ENCODE data around the gene TRAPPC3L. TPM values are rescaled to one million over a fixed set of nuclear protein-coding genes. Genes with fewer than 3 reads are reported as not detected.

Gene TRAPPC3L
- total and polyA plus RNA-seq, 12 donors = 0.10 to 0.57 (median 0.27) TPM; not detected in 4

DNA sequence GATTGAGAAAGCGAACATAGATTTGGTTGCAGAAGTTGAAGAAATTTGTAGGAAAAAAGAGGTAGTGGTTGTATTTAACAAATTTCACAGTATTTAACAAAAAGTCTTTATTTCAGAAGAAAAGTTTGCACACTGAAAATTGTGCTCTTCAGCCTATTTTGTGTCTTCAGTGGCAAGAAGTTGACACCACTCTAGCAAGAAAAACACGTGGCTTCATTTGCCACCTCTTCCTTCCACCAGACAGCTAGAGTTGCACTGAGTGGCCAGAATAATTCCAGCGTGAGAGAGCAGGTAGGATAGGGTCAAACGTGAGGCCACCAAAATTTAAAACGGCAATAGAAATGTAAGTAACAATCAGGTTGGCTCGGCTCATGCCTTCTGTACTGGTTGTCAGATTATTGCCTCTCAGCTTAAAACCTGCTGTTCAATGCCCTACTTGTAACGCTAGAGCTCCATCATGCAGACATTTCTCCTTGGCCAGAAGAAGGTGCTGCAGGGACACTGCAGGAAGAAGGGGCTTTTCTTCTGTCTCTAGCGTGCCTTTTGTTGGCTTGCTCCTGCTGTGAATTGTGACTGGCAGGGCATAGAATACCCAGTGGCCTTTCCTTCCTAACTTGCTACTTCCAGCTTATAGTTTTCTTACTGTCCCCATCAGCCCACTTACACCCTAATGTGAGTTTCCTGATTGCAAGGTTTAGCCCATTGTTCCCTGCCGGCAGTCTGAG, 12.1 kb downstream of the TRAPPC3L start:
- TF ChIP-seq, protein P1, sequence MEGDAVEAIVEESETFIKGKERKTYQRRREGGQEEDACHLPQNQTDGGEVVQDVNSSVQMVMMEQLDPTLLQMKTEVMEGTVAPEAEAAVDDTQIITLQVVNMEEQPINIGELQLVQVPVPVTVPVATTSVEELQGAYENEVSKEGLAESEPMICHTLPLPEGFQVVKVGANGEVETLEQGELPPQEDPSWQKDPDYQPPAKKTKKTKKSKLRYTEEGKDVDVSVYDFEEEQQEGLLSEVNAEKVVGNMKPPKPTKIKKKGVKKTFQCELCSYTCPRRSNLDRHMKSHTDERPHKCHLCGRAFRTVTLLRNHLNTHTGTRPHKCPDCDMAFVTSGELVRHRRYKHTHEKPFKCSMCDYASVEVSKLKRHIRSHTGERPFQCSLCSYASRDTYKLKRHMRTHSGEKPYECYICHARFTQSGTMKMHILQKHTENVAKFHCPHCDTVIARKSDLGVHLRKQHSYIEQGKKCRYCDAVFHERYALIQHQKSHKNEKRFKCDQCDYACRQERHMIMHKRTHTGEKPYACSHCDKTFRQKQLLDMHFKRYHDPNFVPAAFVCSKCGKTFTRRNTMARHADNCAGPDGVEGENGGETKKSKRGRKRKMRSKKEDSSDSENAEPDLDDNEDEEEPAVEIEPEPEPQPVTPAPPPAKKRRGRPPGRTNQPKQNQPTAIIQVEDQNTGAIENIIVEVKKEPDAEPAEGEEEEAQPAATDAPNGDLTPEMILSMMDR (IDR thresholded peaks at IDR 0.05) = no peak
- TF ChIP-seq POLR2A (IDR thresholded peaks at IDR 0.05) = no peak
- Histone ChIP-seq H3K4me3 (no peak overlapping the region), H3K27me3 (no peaks in the 10 kb centered on the region), H3K4me1 (replicated peaks in 1 of 2) (no peaks in the 10 kb centered on the region), H3K27ac (no peak overlapping the region), H3K9me3 (replicated peaks in 1 of 3) (no peaks in the 10 kb centered on the region), H3K36me3 (replicated peaks in 1 of 2) (no peaks in the 10 kb centered on the region)
- DNase-seq = no peak
- intact Hi-C loops (cut with DNase I) = loop anchor here (10.0 kb wide), 1 partner anchor 259 kb away; the partner anchor contains the start of gene TSPYL1 (in 2 of the 2)
- 64 to 74% (median 69%) methylated on average over 9 of the region's 9 CpGs for WGBS, 4 donors

DNA sequence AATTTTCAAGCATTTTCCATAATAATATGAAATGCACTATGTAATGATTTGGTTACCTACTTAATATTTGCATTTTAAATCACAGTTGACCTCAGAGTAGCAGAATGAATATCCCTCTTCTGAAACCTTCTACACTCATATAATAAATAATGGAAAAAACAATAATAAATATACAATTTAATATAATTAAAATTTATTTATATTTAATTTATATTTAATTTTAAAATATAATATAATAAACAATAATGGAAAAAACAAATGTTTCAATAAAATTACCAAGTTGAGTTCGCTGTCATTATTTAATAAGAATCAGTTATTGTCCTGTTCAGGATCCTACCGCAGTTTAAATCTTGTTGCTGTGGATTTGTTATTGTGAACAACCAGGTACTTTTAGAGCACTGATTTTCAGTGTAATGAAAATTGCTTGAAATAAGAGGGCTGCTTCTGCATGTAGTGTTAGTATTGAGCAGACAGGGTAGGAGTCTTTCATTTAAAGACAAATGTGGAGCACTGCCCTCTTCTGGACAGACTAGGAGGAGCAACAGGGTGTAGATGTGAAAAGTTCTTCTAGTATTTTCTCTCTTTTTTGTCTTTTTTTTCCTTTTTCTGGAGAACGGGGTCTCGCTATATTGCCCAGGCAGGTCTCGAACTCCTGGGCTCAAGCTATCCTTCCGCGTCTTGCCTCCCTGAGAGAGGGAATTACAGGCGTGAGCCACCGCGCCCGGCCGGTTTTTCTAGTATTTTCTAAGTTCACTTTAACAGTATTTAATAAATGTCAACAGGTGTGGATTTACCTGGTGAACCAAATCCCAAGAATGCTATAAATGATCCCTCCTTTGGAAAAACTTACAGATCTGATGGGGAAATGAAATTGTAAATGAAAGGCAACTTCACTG, 13.6 kb downstream of the TRAPPC3L start:
- no peaks in the 10 kb centered on the region for H3K36me3 ChIP-seq (replicated peaks in 1 of 2)
- no peaks in the 10 kb centered on the region for H3K27me3 ChIP-seq
- peak; percentile 45 to 83 (median 65) for DNase-seq
- no peak for TF ChIP-seq POLR2A (IDR thresholded peaks at IDR 0.05)
- TF ChIP-seq, protein P1 (IDR thresholded peaks at IDR 0.05) = peak; percentile 75 to 94 (median 84)
- intact Hi-C loops (cut with DNase I) = loop anchor here (10.0 kb wide), 1 partner anchor 257 kb away; the partner anchor contains the start of gene TSPYL1 (in 2 of the 2)
- no peaks in the 10 kb centered on the region for H3K4me1 ChIP-seq (replicated peaks in 1 of 2)
- H3K4me3 ChIP-seq = no peak overlapping the region
- H3K27ac ChIP-seq = no peak overlapping the region
- 74 to 85% (median 82%) methylated on average over 12 of the region's 12 CpGs for WGBS, 4 donors
- no peaks in the 10 kb centered on the region for H3K9me3 ChIP-seq (replicated peaks in 1 of 3)

DNA sequence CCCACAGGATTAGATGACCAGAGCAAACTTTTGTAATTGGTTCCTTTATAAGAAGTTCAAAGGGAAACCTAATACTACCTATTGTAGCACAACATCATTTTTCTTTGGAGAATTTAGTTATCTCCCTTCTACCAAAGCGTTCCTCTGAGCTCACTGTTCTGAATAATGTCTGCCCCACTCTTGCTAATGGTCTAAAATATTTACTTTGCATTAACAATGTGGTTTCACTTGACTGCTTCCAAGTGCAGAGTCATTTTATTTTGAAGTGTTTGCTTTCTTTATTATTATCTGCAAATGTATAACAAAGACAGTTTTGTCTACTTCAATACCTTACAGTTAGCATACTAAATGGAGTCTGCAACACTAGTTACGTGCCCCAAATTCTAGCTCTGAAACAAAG, 15.0 kb downstream of the TRAPPC3L start:
- Histone ChIP-seq H3K36me3 (replicated peaks in 1 of 2) (no peaks in the 10 kb centered on the region), H3K4me1 (replicated peaks in 1 of 2) (no peaks in the 10 kb centered on the region), H3K27me3 (no peaks in the 10 kb centered on the region), H3K27ac (no peak overlapping the region), H3K9me3 (replicated peaks in 1 of 3) (no peaks in the 10 kb centered on the region), H3K4me3 (no peak overlapping the region)
- intact Hi-C loops (cut with DNase I) = loop anchor here (10.0 kb wide), 1 partner anchor 256 kb away; the partner anchor contains the start of gene TSPYL1 (in 2 of the 2)
- WGBS, 4 donors = 85 to 89% (median 87%) methylated on average over 2 of the region's 2 CpGs
- DNase-seq = no peak
- TF ChIP-seq, protein P1 (IDR thresholded peaks at IDR 0.05) = no peak
- TF ChIP-seq POLR2A (IDR thresholded peaks at IDR 0.05) = no peak
